ENCODE results near the gene TARS1. TPM values are rescaled to one million over a fixed set of nuclear protein-coding genes. Genes with fewer than 3 reads are reported as not detected.

Gene TARS1
- total RNA-seq, 1 donor from 2014 or later = 180 TPM

GRCh38 chr5:33417632-33418031, 23.1 kb upstream of the TARS1 start:
- ATAC-seq (ENCODE audit: low read depth) (no peak), DNase-seq (no peak)
- no peak for TF ChIP-seq CTCF (IDR thresholded peaks at IDR 0.05)
- ChIA-PET POLR2A (no interaction called here), CTCF (no interaction called here)
- H3K27ac Mint-ChIP-seq = no peak overlapping the region
- H3K9me3 Mint-ChIP-seq = no peaks in the 10 kb centered on the region
- intact Hi-C loops (cut with micrococcal nuclease) = no loop called here
- H3K27me3 Mint-ChIP-seq = no peaks in the 10 kb centered on the region
- no peaks in the 10 kb centered on the region for H3K4me1 Mint-ChIP-seq
- H3K36me3 Mint-ChIP-seq (ENCODE audit: low read depth) = no peaks in the 10 kb centered on the region
- H3K4me3 Mint-ChIP-seq = no peak overlapping the region

- intact Hi-C loops (cut with micrococcal nuclease) = no loop called here
- no peaks in the 10 kb centered on the region for H3K4me1 Mint-ChIP-seq
These were observed 19.8 kb upstream of the TARS1 start for GRCh38 chr5:33420946-33421345.

GRCh38 chr5:33422191-33422590, 18.6 kb upstream of the TARS1 start:
- POLR2A ChIA-PET = no interaction called here
- no peak for ATAC-seq (ENCODE audit: low read depth)
- no peak for TF ChIP-seq CTCF (IDR thresholded peaks at IDR 0.05)
- CTCF ChIA-PET = interaction anchor here (0.9 to 1.3 kb wide), 2 partner anchors 9 to 713 kb away, joined by 3 read pairs; no protein-coding TSS in a partner anchor
- Mint-ChIP-seq H3K4me1 (no peaks in the 10 kb centered on the region), H3K27ac (no peak overlapping the region), H3K27me3 (peaks cover 3% of the 10 kb centered on the region), H3K36me3 (ENCODE audit: low read depth) (no peaks in the 10 kb centered on the region), H3K4me3 (no peak overlapping the region), H3K9me3 (no peaks in the 10 kb centered on the region)
- intact Hi-C loops (cut with micrococcal nuclease) = no loop called here
- no peak for DNase-seq

More at GRCh38 chr5:33420946-33421345, 19.8 kb upstream of the TARS1 start:
- no peak overlapping the region for H3K4me3 Mint-ChIP-seq
- no peaks in the 10 kb centered on the region for H3K27me3 Mint-ChIP-seq
- H3K9me3 Mint-ChIP-seq = no peaks in the 10 kb centered on the region
- no peaks in the 10 kb centered on the region for H3K36me3 Mint-ChIP-seq (ENCODE audit: low read depth)
- no peak for ATAC-seq (ENCODE audit: low read depth)
- H3K27ac Mint-ChIP-seq = no peak overlapping the region
- DNase-seq = no peak
- ChIA-PET POLR2A (no interaction called here), CTCF (interaction anchor here (1.3 kb wide), 1 partner anchor 10 kb away, joined by 3 read pairs; no protein-coding TSS in a partner anchor)
- TF ChIP-seq CTCF (IDR thresholded peaks at IDR 0.05) = no peak

- Mint-ChIP-seq H3K36me3 (ENCODE audit: low read depth) (no peaks in the 10 kb centered on the region), H3K4me3 (no peak overlapping the region), H3K9me3 (no peaks in the 10 kb centered on the region), H3K27me3 (peaks cover 10% of the 10 kb centered on the region), H3K27ac (no peak overlapping the region), H3K4me1 (no peaks in the 10 kb centered on the region)
- POLR2A ChIA-PET = no interaction called here
- CTCF ChIA-PET = interaction anchor here (0.9 kb wide), 1 partner anchor 714 kb away, joined by 3 read pairs; no protein-coding TSS in a partner anchor
- TF ChIP-seq CTCF (IDR thresholded peaks at IDR 0.05) = no peak
- DNase-seq (no peak), ATAC-seq (ENCODE audit: low read depth) (no peak)
- intact Hi-C loops (cut with micrococcal nuclease) = loop anchor here (1.0 kb wide), 1 partner anchor 810 kb away; no protein-coding TSS in a partner anchor
These were observed 17.6 kb upstream of the TARS1 start for GRCh38 chr5:33423018-33423630.

- no peak overlapping the region for H3K27ac Mint-ChIP-seq
- CTCF ChIA-PET = no interaction called here
These were observed 15.5 kb upstream of the TARS1 start for GRCh38 chr5:33425314-33425713.

More at GRCh38 chr5:33425314-33425713, 15.5 kb upstream of the TARS1 start:
- Mint-ChIP-seq H3K27me3 (peaks cover 15% of the 10 kb centered on the region), H3K36me3 (ENCODE audit: low read depth) (no peaks in the 10 kb centered on the region), H3K4me3 (no peak overlapping the region), H3K9me3 (no peaks in the 10 kb centered on the region), H3K4me1 (no peaks in the 10 kb centered on the region)
- no peak for TF ChIP-seq CTCF (IDR thresholded peaks at IDR 0.05)
- POLR2A ChIA-PET = no interaction called here
- ATAC-seq (ENCODE audit: low read depth) = no peak
- intact Hi-C loops (cut with micrococcal nuclease) = no loop called here
- DNase-seq = no peak
